ENCODE data around the gene CCDC190.
"Not testable (repeated sequence)": the region's sequence is repeated elsewhere in the genome, so short reads cannot be mapped to it uniquely, and the experiment has no call there.

Gene CCDC190

DNA sequence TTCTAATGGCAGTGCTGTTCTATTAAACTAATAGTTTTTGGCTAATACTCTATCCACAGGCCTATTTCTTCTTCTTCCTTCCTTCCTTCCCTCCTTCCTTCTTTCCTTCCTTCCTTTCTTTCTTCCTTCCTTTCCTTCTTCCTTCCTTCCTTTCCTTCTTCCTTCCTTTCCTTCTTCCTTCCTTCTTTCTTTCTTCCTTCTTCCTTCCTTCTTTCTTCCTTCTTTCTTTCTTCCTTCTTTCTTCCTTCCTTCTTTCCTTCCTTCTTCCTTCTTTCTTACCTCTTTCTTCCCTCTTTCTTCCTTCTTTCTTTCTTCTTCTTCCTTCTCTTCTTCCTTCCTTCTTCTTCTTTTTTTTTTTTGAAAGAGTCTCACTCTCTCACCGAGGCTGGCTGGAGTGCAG is 31.7 kb downstream of the CCDC190 start:
- DNase-seq = no peak

- no peak for DNase-seq
Observed at GRCh38 chr1:162823771-162824525, 37.0 kb downstream of the CCDC190 start.

- no peak for DNase-seq
Observed at GRCh38 chr1:162823231-162823630, 37.7 kb downstream of the CCDC190 start.

- DNase-seq = peak; percentile 27
Observed at GRCh38 chr1:162822391-162823200, 38.4 kb downstream of the CCDC190 start.

DNA sequence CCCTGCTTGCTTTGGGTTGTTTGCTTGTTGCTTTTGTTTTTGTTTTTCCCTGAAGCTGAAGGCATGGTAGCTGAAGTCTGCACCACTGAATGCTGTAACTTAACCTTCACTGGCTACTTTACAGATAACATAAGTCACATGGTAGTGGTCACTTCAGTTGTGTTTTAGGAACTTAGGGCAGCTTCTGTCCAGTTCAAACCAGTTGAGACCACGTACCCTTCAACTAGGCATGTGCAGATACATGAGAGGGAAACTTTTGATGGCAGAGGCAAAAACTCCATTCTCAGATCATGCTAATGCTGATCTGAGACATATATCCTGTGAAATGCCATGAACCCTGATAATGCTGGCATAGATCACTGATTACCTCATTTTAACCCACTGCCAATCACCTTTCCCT is 42.3 kb downstream of the CCDC190 start:
- DNase-seq = not testable (repeated sequence)

DNA sequence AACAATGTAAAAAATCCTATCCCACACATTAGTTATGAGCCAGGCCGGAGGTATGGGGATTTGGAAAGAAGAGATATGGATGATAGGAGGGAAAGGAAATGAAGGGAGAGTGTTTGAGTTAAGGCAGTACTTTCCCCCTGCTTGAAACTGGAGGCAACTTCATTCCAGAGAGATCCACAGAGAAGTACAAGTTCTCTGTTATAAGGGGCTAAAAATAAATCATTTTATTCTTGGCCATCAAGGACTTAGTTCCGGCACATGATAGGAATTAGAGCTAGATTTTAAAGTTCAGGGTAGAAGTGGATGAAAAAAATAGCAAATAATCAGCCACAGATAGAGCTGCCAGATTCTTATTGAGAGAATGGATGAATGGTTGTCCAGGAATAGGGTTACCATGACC is 42.8 kb downstream of the CCDC190 start:
- not testable (repeated sequence) for DNase-seq

DNA sequence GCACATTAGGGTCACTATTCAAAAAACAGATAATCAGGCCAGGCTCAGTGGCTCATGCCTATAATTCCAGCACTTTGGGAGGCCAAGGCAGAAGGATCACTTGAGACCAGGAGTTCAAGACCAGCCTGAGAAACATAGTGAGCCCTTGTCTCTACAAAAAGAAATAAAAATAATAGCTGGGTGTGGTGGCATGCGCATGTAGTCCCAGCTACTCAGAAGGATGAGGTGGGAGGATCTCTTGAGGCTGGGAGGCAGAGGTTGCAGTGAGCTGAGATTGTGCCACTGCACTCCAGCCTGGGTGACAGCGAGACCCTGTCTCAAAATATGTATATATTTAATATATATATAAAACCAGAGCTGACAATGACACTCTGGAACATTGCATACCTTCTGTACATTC is 48.6 kb downstream of the CCDC190 start:
- DNase-seq = not testable (repeated sequence)

DNA sequence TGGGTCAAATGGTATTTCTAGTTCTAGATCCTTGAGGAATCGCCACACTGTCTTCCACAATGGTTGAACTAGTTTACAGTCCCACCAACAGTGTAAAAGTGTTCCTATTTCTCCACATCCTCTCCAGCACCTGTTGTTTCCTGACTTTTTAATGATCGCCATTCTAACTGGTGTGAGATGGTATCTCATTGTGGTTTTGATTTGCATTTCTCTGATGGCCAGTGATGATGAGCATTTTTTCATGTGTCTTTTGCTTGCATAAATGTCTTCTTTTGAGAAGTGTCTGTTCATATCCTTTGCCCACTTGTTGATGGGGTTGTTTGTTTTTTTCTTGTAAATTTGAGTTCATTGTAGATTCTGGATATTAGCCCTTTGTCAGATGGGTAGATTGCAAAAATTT is 53.5 kb downstream of the CCDC190 start:
- not testable (repeated sequence) for DNase-seq

Data from NCI-H1436 treated with DMSO at 0.1 percent for 48 hours (cell line).